ENCODE data around the gene DPP6.

Gene DPP6

GRCh38 chr7:154817224-154817896 lies 765.2 kb downstream of the DPP6 start:
- DNase-seq (ENCODE audit: low read depth): no peak

- no peak for DNase-seq (ENCODE audit: low read depth)
Measured at GRCh38 chr7:154827007-154827406, 774.8 kb downstream of the DPP6 start.

- no peak for DNase-seq (ENCODE audit: low read depth)
Measured at GRCh38 chr7:154832557-154833138, 780.5 kb downstream of the DPP6 start.

GRCh38 chr7:154836021-154836448 lies 783.8 kb downstream of the DPP6 start:
- no peak for DNase-seq (ENCODE audit: low read depth)

GRCh38 chr7:154837087-154837486 lies 784.9 kb downstream of the DPP6 start:
- no peak for DNase-seq (ENCODE audit: low read depth)

GRCh38 chr7:154837622-154838021 lies 785.4 kb downstream of the DPP6 start:
- DNase-seq (ENCODE audit: low read depth): no peak

- DNase-seq (ENCODE audit: low read depth): no peak
Measured at GRCh38 chr7:154840086-154840485, 787.9 kb downstream of the DPP6 start.

- DNase-seq (ENCODE audit: low read depth): no peak
Measured at GRCh38 chr7:154841731-154842331, 789.6 kb downstream of the DPP6 start.

- no peak for DNase-seq (ENCODE audit: low read depth)
Measured at GRCh38 chr7:154842591-154842990, 790.4 kb downstream of the DPP6 start.

- no peak for DNase-seq (ENCODE audit: low read depth)
Measured at GRCh38 chr7:154843670-154844237, 791.6 kb downstream of the DPP6 start.

GRCh38 chr7:154844499-154844898 lies 792.3 kb downstream of the DPP6 start:
- DNase-seq (ENCODE audit: low read depth): no peak

GRCh38 chr7:154844955-154845354 lies 792.8 kb downstream of the DPP6 start:
- no peak for DNase-seq (ENCODE audit: low read depth)

- DNase-seq (ENCODE audit: low read depth): no peak
Measured at GRCh38 chr7:154848464-154848863, 796.3 kb downstream of the DPP6 start.

- DNase-seq (ENCODE audit: low read depth): no peak
Measured at GRCh38 chr7:154852205-154852604, 800.0 kb downstream of the DPP6 start.

- DNase-seq (ENCODE audit: low read depth): no peak
Measured at GRCh38 chr7:154853063-154853726, 801.0 kb downstream of the DPP6 start.

GRCh38 chr7:154853727-154854095 lies 801.5 kb downstream of the DPP6 start:
- DNase-seq (ENCODE audit: low read depth): no peak

GRCh38 chr7:154854836-154855235 lies 802.6 kb downstream of the DPP6 start:
- DNase-seq (ENCODE audit: low read depth): no peak

GRCh38 chr7:154855366-154855765 lies 803.2 kb downstream of the DPP6 start:
- DNase-seq (ENCODE audit: low read depth): no peak

GRCh38 chr7:154856733-154857132 lies 804.5 kb downstream of the DPP6 start:
- no peak for DNase-seq (ENCODE audit: low read depth)

GRCh38 chr7:154857240-154857639 lies 805.0 kb downstream of the DPP6 start:
- no peak for DNase-seq (ENCODE audit: low read depth)

GRCh38 chr7:154857728-154858681 lies 805.8 kb downstream of the DPP6 start:
- no peak for DNase-seq (ENCODE audit: low read depth)

Data from EH (cell line).